Smooth muscle cell (in vitro differentiated cells): ENCODE data around the gene VAV2. TPM values are rescaled to one million over a fixed set of nuclear protein-coding genes. Genes with fewer than 3 reads are reported as not detected.

Source experiments
- DNase-seq: peaks from one replicate; lab custom pipeline; 2025; ENCODE audit not compliant: unreplicated experiment; lab: John Stamatoyannopoulos, UW
- H2AFZ ChIP-seq: fragments of 200-600 bp; sonication (generic); 2 replicates; pipeline ENCODE4 v1.6.0; 2016; ENCODE audit warnings: antibody characterized with exemption, low read depth, mild to moderate bottlenecking
- H3F3A ChIP-seq: fragments of 200-600 bp; sonication (generic); 2 replicates; pipeline ENCODE4 v1.6.0; 2017; ENCODE audit warnings: antibody characterized with exemption, low read depth
- H3K27ac ChIP-seq: fragments of 200-600 bp; sonication (generic); 2 replicates; pipeline ENCODE4 v1.5.1; 2016; ENCODE audit warnings: low read depth, mild to moderate bottlenecking
- H3K27me3 ChIP-seq: fragments of 200-600 bp; sonication (generic); 2 replicates; pipeline ENCODE4 v1.6.1; 2016; ENCODE audit warnings: low read depth, mild to moderate bottlenecking
- H3K36me3 ChIP-seq: fragments of 200-600 bp; sonication (generic); 2 replicates; pipeline ENCODE4 v1.5.1; 2016; ENCODE audit warnings: low read depth
- H3K4me1 ChIP-seq: fragments of 200-600 bp; sonication (generic); 2 replicates; pipeline ENCODE4 v1.5.1; 2016; ENCODE audit warnings: low read depth
- H3K4me2 ChIP-seq: fragments of 200-600 bp; sonication (generic); 2 replicates; pipeline ENCODE4 v1.6.0; 2016; ENCODE audit warnings: mild to moderate bottlenecking
- H3K4me3 ChIP-seq: fragments of 200-600 bp; sonication (generic); 2 replicates; pipeline ENCODE4 v1.5.1; 2016; ENCODE audit warnings: mild to moderate bottlenecking
- H3K79me2 ChIP-seq: fragments of 200-600 bp; sonication (generic); 2 replicates; pipeline ENCODE4 v1.6.0; 2016; ENCODE audit warnings: low read depth, mild to moderate bottlenecking
- H3K9ac ChIP-seq: fragments of 200-600 bp; sonication (generic); 2 replicates; pipeline ENCODE4 v1.6.0; 2016; ENCODE audit warnings: low read depth
- H3K9me3 ChIP-seq: fragments of 200-600 bp; sonication (generic); replicated peaks from 2 replicates; pipeline ENCODE4 v1.5.1; 2016; ENCODE audit warnings: low read depth
- H4K20me1 ChIP-seq: fragments of 200-600 bp; sonication (generic); 2 replicates; pipeline ENCODE4 v1.6.0; 2016; ENCODE audit warnings: low read depth
- WGBS: methylation state at CpG from one replicate; pipeline ENCODE4 v1.1.7; 2016; ENCODE audit warnings: low lambda C conversion rate; 5-methylcytosine and 5-hydroxymethylcytosine counted together
- polyA plus RNA-seq: library from polyadenylated mRNA; unstranded; fragments of >200 nt; fragmentation: Nextera tagmentation; extraction: Ambion mirVana; gene quantifications from 2 replicates; pipeline ENCODE4 v1.2.1, GENCODE V29; 2016
- total RNA-seq: library from RNA; depleted of rRNA; stranded (reverse); fragments of >200 nt; gene quantifications from 2 replicates; pipeline ENCODE4 v1.2.3, GENCODE V29; 2014
- TF ChIP-seq, protein P1 (sequence below): fragments of 200-600 bp; sonication (generic); IDR thresholded peaks from 2 replicates; pipeline ENCODE4 v1.5.1; 2017; ENCODE audit warnings: borderline replicate concordance, mild to moderate bottlenecking, antibody characterized with exemption; ENCODE audit not compliant: insufficient read depth, poor library complexity, severe bottlenecking

The VAV2 gene
- total and polyA plus RNA-seq, 2 experiments from 2014 or later, result 26.2 to 35.3 TPM

- Histone ChIP-seq H3K4me1 (peaks cover 7% of the 10 kb centered on the region), H3K4me3 (no peak overlapping the region), H3K4me2 (no peak overlapping the region), H3K79me2 (no peaks in the 10 kb centered on the region), H3K27ac (no peak overlapping the region), H3K9ac (no peak overlapping the region), H3K9me3 (no peaks in the 10 kb centered on the region), H3K27me3 (no peaks in the 10 kb centered on the region), H3F3A (no peaks in the 10 kb centered on the region), H4K20me1 (no peaks in the 10 kb centered on the region), H2AFZ (no peak overlapping the region), H3K36me3 (no peaks in the 10 kb centered on the region)
- WGBS, result 96% methylated on average over 7 of the region's 7 CpGs
- no peak for DNase-seq
- TF ChIP-seq, protein P1, sequence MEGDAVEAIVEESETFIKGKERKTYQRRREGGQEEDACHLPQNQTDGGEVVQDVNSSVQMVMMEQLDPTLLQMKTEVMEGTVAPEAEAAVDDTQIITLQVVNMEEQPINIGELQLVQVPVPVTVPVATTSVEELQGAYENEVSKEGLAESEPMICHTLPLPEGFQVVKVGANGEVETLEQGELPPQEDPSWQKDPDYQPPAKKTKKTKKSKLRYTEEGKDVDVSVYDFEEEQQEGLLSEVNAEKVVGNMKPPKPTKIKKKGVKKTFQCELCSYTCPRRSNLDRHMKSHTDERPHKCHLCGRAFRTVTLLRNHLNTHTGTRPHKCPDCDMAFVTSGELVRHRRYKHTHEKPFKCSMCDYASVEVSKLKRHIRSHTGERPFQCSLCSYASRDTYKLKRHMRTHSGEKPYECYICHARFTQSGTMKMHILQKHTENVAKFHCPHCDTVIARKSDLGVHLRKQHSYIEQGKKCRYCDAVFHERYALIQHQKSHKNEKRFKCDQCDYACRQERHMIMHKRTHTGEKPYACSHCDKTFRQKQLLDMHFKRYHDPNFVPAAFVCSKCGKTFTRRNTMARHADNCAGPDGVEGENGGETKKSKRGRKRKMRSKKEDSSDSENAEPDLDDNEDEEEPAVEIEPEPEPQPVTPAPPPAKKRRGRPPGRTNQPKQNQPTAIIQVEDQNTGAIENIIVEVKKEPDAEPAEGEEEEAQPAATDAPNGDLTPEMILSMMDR, result no peak
These were observed 249.9 kb downstream of the VAV2 start for GRCh38 chr9:133742251-133742650.

GRCh38 chr9:133741716-133742115 is 250.4 kb downstream of the VAV2 start:
- Histone ChIP-seq H3K79me2 (no peaks in the 10 kb centered on the region), H3F3A (no peaks in the 10 kb centered on the region), H4K20me1 (no peaks in the 10 kb centered on the region), H3K27ac (no peak overlapping the region), H3K4me3 (no peak overlapping the region), H2AFZ (no peak overlapping the region), H3K27me3 (no peaks in the 10 kb centered on the region), H3K9ac (no peak overlapping the region), H3K4me1 (peaks cover 8% of the 10 kb centered on the region), H3K9me3 (no peaks in the 10 kb centered on the region), H3K36me3 (no peaks in the 10 kb centered on the region), H3K4me2 (no peak overlapping the region)
- WGBS, result 94% methylated on average over 14 of the region's 14 CpGs
- TF ChIP-seq, protein P1, result no peak
- no peak for DNase-seq

DNA sequence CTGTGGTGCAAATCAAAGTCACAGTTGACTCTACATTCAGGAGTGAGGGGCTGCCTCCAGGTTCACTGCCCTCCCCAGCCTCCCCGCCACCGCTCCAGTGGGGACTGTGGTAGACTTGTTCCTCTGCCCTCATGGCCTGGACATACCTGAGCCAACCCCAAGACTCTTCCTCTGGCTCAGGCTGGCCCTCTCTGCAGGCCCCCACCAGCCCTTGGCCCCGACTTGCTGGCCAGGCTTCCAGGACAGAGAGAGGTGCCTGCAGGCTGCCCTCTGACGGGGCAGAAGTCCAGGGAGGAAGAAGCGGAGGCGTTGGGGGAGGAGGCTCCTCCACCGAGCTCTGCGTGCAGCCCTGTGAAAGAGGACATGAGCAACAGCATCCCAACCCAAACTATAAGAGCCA is 251.2 kb downstream of the VAV2 start:
- H3K4me1 ChIP-seq, result peaks cover 8% of the 10 kb centered on the region
- no peaks in the 10 kb centered on the region for H3K27me3 ChIP-seq
- H3K9ac ChIP-seq, result no peak overlapping the region
- WGBS, result 91% methylated on average over 8 of the region's 8 CpGs
- no peaks in the 10 kb centered on the region for H3F3A ChIP-seq
- no peak overlapping the region for H2AFZ ChIP-seq
- H3K4me3 ChIP-seq, result no peak overlapping the region
- no peak for DNase-seq
- H3K27ac ChIP-seq, result no peak overlapping the region
- H3K79me2 ChIP-seq, result no peaks in the 10 kb centered on the region
- H3K4me2 ChIP-seq, result no peak overlapping the region
- H3K36me3 ChIP-seq, result no peaks in the 10 kb centered on the region
- no peaks in the 10 kb centered on the region for H4K20me1 ChIP-seq
- TF ChIP-seq, protein P1, result no peak
- H3K9me3 ChIP-seq, result no peaks in the 10 kb centered on the region
